NCI-H226 (cell line): Measurements from ENCODE around the gene SGMS1.

Source experiments
- DNase-seq: peaks from one replicate; pipeline ENCODE4 v3.0.0-alpha.2; 2015

SGMS1 gene

DNA sequence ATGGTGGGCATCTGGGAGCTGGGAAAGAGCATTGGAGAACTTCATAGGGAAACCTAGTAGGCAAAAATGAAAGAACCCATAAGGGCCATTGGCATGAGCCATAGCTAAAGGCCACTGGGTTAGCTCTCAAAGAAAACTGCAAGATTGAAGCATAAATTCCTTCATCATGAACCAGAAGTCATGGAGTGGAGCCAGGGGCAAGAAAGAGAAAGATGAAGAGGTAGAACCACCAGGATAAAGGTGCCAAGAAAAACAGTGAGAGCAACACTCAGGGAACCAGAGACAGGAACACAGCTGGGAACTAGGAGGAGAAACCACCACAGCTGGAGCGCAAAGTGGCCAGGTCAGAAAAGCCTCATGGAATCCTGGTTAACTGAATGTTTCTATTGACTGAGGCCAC, 11.5 kb upstream of the SGMS1 start:
- peak; percentile 84 for DNase-seq

- no peak for DNase-seq
These were observed 10.7 kb upstream of the SGMS1 start for GRCh38 chr10:50634479-50634878.

DNA sequence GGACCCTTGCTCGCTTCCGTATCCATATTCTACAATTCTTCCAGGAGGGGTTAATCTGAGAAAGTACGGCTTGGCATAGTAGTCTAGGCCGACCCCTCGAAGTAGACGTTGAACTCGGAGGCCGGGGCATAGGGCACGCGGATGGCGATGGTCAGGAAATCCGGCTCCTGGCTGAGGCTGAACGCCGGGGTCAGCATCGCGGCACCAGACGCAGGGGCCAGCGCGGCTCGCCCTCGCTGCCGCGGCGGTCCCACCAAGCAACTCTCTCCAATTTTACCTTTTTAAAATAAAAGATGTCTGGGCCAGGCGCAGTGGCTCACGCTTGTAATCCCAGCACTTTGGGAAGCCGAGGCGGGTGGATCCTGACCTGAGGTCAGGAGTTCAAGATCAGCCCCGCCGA, 7.3 kb upstream of the SGMS1 start:
- no peak for DNase-seq

GRCh38 chr10:50629495-50630122, 5.9 kb upstream of the SGMS1 start:
- no peak for DNase-seq

DNA sequence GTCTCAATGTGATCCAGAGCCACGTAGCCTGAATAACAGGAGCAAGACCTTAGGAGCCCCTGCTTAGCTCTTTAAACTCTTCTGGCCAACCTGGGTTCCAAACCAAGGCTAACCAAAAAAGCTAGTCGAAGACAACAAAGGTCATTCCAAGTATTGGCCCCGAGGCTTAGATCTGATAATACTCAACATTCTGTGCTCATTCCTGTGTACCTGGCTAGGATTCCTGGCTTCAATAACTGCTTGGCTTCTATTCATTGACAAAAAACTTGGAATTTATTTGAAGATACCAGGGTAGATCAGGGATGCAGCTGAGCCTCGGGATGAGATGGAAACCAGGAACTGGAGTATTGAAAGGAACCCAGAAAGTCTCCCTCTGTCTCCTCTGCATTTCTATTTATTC, 4.1 kb upstream of the SGMS1 start:
- no peak for DNase-seq

GRCh38 chr10:50627443-50627842, 3.7 kb upstream of the SGMS1 start:
- no peak for DNase-seq

DNA sequence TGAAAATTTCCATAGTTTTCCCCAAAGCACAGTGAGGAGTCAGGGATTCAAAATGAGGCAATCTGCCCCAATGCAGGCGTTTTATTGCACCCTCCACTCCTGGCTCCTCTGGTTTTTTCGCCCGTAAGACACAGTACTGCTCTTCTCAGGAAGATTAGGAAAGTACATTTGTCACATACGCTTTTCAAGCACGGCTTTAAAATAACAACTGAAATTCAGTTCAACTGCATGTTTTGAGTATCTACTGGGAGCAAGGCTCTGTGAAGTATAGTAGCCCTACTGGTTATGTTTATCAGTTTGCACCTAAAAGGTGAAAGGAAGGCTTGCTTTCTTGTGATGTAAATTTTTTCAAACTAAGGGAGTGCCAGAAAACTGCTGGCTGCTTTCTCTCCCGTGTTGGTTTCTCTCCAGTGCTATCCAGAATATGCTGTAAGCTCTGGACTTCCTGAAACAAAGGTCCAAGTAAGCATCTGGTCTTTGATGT, 1.9 kb upstream of the SGMS1 start:
- no peak for DNase-seq

- DNase-seq: peak; percentile 71
These were observed 1.2 kb upstream of the SGMS1 start for GRCh38 chr10:50624866-50625501.

DNA sequence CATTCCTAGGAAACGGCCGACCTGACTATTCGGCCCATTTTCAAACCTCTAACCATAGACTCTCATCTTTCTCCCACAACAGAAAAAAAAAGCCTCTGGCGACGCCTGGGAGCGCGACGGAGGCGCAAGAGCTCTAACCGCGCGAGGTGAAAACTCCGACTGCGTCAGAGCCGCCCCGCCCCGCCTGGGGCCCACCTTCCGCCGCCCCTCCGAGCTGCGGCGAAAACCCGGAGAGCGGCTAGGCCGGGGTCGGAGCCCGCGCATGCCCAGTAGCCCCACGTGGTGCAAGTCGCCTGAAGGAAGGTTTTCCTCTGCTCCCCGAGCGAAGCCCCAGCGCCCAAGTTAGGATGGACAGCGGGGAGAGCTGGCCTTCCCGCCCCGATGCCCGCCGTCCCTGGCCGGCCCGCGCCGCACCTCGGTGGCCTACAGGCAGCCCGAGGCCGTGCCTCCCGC, 683 bp upstream of the SGMS1 start:
- DNase-seq: peak; percentile 92

GRCh38 chr10:50622706-50623662, 772 bp downstream of the SGMS1 start:
- peak; percentile 39 for DNase-seq

GRCh38 chr10:50621968-50622705, 1.6 kb downstream of the SGMS1 start:
- peak; percentile 97 for DNase-seq

DNA sequence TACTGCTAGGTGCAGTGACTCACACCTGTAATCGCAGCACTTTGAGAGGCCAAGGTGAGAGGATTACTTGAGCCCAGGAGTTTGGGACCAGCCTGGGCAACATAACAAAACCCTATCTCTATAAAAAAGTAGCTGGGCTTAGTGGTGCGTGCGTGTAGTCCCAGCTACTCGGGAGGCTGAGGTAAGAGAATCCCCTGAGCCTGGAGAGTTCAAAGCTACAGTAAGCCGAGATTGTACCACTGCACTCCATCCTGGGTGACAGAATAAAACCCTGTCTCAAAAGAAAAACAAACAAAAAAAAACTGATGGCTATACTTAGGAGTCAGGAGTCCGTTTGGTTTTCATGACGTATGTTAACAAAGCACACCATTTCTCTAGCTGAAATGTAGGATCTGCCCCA, 2.9 kb downstream of the SGMS1 start:
- no peak for DNase-seq

DNA sequence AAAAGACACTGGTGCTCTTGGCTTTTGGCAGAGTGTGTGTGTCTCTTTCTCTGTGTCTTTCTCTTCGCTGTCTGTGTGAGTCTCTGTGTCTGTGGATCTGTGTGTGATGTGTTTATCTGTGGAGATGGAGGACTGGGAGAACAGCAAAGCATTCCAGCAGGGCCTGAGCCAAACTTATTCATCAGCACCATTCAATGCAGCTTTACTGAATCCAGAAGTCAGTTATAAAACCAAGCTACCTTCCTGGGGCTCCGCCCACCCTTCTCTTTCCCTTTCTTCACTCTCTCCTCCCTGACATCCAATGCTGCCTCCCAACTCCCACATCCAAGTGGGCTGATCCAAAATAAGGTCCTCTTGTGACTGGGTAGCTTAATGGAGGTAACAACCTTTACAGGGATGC, 3.9 kb downstream of the SGMS1 start:
- DNase-seq: no peak

DNA sequence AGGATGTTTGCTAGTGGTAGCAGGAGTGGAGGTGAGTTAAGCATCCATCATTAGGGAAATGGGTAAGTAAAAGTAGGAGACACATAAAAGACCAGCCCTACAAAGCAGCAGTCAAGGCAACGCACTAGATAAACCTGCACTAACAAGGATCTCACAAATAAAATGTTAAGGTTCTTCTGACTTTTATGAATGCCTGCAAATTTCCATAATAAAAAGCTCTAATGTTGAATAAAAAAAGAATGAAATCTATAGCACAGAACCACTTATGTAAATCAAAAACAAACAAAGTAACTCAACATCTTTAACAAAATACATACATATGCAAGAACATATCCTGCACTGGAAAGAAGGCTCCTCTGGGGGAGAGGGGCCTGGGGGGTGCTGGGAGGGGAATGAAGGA, 4.6 kb downstream of the SGMS1 start:
- DNase-seq: no peak

- DNase-seq: no peak
These were observed 5.1 kb downstream of the SGMS1 start for GRCh38 chr10:50618624-50619023.

- no peak for DNase-seq
These were observed 8.1 kb downstream of the SGMS1 start for GRCh38 chr10:50615658-50616057.

DNA sequence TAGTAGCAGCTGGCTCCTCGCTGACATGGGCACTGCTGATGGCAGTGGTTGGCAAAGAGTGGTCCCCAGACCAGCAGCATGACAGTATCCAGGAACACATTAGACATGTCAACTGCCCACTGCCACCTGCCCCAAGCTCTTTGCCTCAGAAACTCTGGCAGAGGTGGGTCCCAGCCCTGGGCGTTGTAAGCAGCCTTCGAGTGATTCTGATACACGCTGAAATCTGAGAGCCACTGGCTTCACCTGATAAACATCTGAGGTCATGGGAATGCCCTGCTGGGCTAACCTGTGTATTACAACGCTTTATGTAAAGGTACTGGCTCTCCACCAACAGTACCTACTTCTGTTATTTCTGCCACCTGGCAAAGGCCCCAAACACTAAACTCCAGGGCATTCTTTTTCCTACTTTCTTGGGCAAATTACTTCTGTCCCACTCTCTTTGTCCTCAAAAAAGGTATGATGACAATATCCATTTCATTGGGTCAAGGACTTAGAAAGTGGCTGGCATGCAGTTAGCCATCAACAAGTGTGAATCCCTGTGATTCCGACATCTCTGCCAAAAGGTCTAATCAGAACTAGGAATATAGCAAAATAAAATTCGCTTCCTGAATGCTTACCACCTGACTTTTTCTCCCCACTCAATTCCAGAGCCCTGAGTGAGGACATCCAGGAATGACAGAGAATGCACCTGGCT, 9.2 kb downstream of the SGMS1 start:
- no peak for DNase-seq

GRCh38 chr10:50613726-50614443, 9.9 kb downstream of the SGMS1 start:
- no peak for DNase-seq

- DNase-seq: no peak
These were observed 10.6 kb downstream of the SGMS1 start for GRCh38 chr10:50613150-50613549.

DNA sequence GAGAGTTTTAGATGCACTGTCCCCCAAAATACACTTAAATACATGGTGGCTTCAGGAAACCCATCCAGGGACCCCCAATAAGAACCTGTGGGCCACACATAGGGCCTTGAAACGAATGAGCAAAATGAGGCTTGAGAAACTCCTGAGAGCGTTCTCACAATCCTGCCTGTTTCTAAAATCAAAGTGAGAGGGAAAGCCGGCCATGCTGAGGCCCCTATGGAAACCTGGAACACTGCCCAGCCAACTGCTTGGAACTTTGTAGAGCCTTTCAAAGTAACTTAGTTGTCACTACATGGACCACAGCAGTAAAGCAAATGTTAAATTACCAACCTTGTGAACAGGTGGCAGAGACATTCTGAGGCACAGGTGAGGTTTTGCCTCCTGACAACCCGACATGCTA, 13.4 kb downstream of the SGMS1 start:
- no peak for DNase-seq

GRCh38 chr10:50607356-50607925, 16.3 kb downstream of the SGMS1 start:
- DNase-seq: no peak
